Osteocyte (in vitro differentiated cells): ENCODE data around the gene VIPAS39. TPM values are rescaled to one million over a fixed set of nuclear protein-coding genes. Genes with fewer than 3 reads are reported as not detected.

Experiments used
- DNase-seq: peaks from one replicate; pipeline ENCODE4 v3.0.0; 2021; ENCODE audit warnings: mixed read lengths; ENCODE audit not compliant: unreplicated experiment; ENCODE audit errors: extremely low spot score
- H3K27ac Mint-ChIP-seq: one replicate; pipeline ENCODE4 v1.8.0; 2021; ENCODE audit warnings: mild to moderate bottlenecking, mixed read lengths; ENCODE audit not compliant: unreplicated experiment
- H3K27me3 Mint-ChIP-seq: one replicate; pipeline ENCODE4 v1.8.0; 2021; ENCODE audit warnings: mixed read lengths; ENCODE audit not compliant: unreplicated experiment
- H3K36me3 Mint-ChIP-seq: one replicate; pipeline ENCODE4 v1.8.0; 2021; ENCODE audit warnings: mixed read lengths; ENCODE audit not compliant: unreplicated experiment
- H3K4me1 Mint-ChIP-seq: one replicate; pipeline ENCODE4 v1.8.0; 2021; ENCODE audit warnings: mixed read lengths; ENCODE audit not compliant: unreplicated experiment
- H3K4me3 Mint-ChIP-seq: one replicate; pipeline ENCODE4 v1.8.0; 2021; ENCODE audit warnings: mild to moderate bottlenecking, moderate library complexity, mixed read lengths; ENCODE audit not compliant: unreplicated experiment
- H3K9me3 Mint-ChIP-seq: one replicate; pipeline ENCODE4 v1.8.0; 2021; ENCODE audit warnings: mixed read lengths; ENCODE audit not compliant: unreplicated experiment
- total RNA-seq: library from RNA; stranded (reverse); gene quantifications from 2 replicates; pipeline ENCODE4 v1.2.1, GENCODE V29; 2021
- TF ChIP-seq, protein P1 (sequence below): fragments of 200-600 bp; sonication (generic); IDR thresholded peaks from 2 replicates; pipeline ENCODE4 v1.5.0; 2021; ENCODE audit warnings: antibody characterized with exemption, mild to moderate bottlenecking, moderate library complexity

Gene VIPAS39
- total RNA-seq, 1 donor from 2014 or later: 23.7 TPM

DNA sequence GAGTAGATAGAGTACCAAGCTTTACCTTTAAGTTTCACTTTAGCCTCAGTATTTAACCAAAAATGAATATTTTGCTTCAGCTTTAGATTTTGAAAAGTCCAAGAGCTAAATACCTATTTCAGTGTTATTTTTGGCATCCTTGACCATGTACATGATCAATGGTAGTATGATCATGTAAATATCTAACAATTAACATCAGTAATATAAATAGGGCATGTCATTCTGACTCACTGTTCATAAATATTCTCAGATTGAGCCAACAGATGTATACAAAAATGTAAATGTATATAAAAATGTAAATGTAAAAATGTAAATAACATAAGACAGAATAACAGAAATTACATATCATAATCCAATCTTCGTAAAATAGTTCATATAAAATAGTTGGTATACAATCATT, 18.8 kb downstream of the VIPAS39 start:
- H3K9me3 Mint-ChIP-seq: no peaks in the 10 kb centered on the region
- no peaks in the 10 kb centered on the region for H3K4me1 Mint-ChIP-seq
- no peak overlapping the region for H3K4me3 Mint-ChIP-seq
- no peaks in the 10 kb centered on the region for H3K27me3 Mint-ChIP-seq
- no peak for DNase-seq
- no peak overlapping the region for H3K27ac Mint-ChIP-seq
- H3K36me3 Mint-ChIP-seq: peaks cover 56% of the 10 kb centered on the region
- TF ChIP-seq, protein P1, sequence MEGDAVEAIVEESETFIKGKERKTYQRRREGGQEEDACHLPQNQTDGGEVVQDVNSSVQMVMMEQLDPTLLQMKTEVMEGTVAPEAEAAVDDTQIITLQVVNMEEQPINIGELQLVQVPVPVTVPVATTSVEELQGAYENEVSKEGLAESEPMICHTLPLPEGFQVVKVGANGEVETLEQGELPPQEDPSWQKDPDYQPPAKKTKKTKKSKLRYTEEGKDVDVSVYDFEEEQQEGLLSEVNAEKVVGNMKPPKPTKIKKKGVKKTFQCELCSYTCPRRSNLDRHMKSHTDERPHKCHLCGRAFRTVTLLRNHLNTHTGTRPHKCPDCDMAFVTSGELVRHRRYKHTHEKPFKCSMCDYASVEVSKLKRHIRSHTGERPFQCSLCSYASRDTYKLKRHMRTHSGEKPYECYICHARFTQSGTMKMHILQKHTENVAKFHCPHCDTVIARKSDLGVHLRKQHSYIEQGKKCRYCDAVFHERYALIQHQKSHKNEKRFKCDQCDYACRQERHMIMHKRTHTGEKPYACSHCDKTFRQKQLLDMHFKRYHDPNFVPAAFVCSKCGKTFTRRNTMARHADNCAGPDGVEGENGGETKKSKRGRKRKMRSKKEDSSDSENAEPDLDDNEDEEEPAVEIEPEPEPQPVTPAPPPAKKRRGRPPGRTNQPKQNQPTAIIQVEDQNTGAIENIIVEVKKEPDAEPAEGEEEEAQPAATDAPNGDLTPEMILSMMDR: no peak

DNA sequence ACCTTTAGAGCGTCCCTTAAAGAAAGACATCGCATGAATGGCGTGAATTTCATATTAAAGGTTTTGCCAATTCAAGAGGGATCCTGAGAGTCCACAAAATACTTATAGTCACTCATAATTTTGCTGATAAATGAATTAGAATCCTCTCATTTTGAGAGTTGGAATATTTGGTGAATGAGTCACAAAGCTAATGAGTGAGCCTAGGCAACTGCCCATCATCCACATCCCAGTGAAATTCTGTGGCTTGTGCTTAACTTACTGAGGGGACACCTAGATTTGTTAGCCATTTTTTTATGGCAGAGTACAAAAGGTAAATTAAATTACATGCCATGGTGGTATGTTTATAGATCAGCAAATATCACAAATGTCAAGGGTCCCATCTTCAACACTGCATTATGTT, 21.4 kb downstream of the VIPAS39 start:
- no peaks in the 10 kb centered on the region for H3K9me3 Mint-ChIP-seq
- TF ChIP-seq, protein P1: no peak
- H3K27ac Mint-ChIP-seq: no peak overlapping the region
- H3K4me3 Mint-ChIP-seq: no peak overlapping the region
- no peak for DNase-seq
- no peaks in the 10 kb centered on the region for H3K27me3 Mint-ChIP-seq
- H3K4me1 Mint-ChIP-seq: no peaks in the 10 kb centered on the region
- H3K36me3 Mint-ChIP-seq: peaks cover 52% of the 10 kb centered on the region

DNA sequence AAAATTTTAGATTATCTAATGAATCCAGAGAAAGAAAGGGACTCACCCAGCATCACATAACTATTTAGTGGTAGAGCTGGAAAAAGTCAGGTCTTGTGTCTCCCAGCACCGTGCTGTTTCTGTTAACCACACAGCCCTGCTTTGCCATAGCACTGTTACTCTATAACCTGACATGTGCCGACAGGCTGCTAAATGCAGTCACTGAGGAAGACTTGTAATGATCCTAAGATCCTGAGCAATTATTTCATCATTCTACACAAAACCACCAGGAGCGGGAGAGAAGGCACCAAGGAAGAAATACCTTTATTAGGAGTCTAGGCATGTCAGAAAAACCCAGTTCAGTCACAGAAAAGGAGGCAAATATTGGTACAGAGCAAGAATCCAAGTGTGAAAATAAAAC, 31.0 kb downstream of the VIPAS39 start:
- TF ChIP-seq, protein P1: no peak
- no peak overlapping the region for H3K27ac Mint-ChIP-seq
- no peak overlapping the region for H3K4me3 Mint-ChIP-seq
- DNase-seq: no peak
- H3K9me3 Mint-ChIP-seq: no peaks in the 10 kb centered on the region
- peaks cover 75% of the 10 kb centered on the region for H3K36me3 Mint-ChIP-seq
- H3K27me3 Mint-ChIP-seq: no peaks in the 10 kb centered on the region
- H3K4me1 Mint-ChIP-seq: peaks cover 4% of the 10 kb centered on the region

DNA sequence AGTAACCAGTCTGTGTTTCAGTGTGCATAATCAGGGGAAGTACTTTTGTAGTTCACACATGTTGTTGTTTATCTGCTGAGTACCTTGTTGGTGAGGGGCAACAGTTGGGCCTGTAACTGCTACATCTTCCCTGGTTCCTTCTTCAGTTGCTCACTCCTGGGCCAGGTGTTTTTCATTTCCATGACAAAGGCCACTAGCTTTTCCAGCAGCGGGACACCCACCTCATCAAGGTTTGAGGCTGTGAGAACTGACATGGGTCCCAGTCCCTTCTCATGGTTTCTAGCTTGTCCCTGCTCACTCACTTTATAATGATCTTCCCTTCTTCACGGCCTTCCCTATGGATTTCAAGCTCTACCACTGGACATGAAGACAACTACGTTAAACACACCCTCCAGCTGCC, 32.5 kb downstream of the VIPAS39 start:
- peaks cover 6% of the 10 kb centered on the region for H3K4me1 Mint-ChIP-seq
- H3K4me3 Mint-ChIP-seq: no peak overlapping the region
- TF ChIP-seq, protein P1: no peak
- H3K27ac Mint-ChIP-seq: no peak overlapping the region
- no peak for DNase-seq
- H3K27me3 Mint-ChIP-seq: no peaks in the 10 kb centered on the region
- peaks cover 73% of the 10 kb centered on the region for H3K36me3 Mint-ChIP-seq
- H3K9me3 Mint-ChIP-seq: peaks cover 4% of the 10 kb centered on the region

DNA sequence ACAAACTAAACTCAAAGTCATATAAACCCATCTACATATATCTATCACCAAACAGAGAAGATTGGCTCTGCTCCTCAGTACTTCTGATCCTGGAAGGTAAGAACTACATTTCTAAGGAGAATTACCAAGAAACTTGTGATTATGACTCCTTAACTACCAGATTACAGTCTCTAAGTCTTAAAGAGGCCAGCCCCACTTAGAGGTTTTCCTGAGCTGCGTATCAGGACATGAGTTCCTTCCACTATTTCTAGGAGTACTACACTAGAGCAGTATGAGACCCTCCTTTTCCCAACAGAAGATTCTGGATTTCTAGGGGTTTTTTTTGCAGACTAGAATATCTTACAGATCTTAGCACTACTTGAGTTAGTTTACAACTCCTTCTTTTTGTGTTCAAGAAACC, 34.0 kb downstream of the VIPAS39 start, which contains the start of gene NOXRED1:
Gene NOXRED1, minus strand, starts transcription at position 101 of the 400 bp plus-strand sequence. CDS start 634 bp downstream, outside the sequence.
- Mint-ChIP-seq H3K36me3 (peaks cover 63% of the 10 kb centered on the region), H3K4me3 (no peak within 1 kb of the TSS), H3K4me1 (peaks cover 6% of the 10 kb centered on the region), H3K27ac (no peak within 1 kb of the TSS), H3K27me3 (no peaks in the 10 kb centered on the region), H3K9me3 (peaks cover 7% of the 10 kb centered on the region)
- TF ChIP-seq, protein P1: no peak
- no peak for DNase-seq
